Effector memory CD4-positive, alpha-beta T cell (primary cell): ENCODE measurements around the gene MGST2.

ENCODE experiments used
- DNase-seq, 3 donors: peaks; one replicate each; pipeline ENCODE4 v3.0.0-alpha.2; 2020
- H3K27ac ChIP-seq: 2 replicates; pipeline ENCODE4 v1.7.0; 2013; ENCODE audit warnings: mild to moderate bottlenecking, low read length, moderate library complexity; ENCODE audit not compliant: insufficient read depth, poor library complexity, severe bottlenecking
- H3K27me3 ChIP-seq: replicated peaks from 2 replicates; pipeline ENCODE4 v1.7.0; 2013; ENCODE audit warnings: mild to moderate bottlenecking, low read length; ENCODE audit not compliant: insufficient read depth, control insufficient read depth, poor library complexity, severe bottlenecking
- H3K36me3 ChIP-seq: 2 replicates; pipeline ENCODE4 v1.7.0; 2013; ENCODE audit warnings: mild to moderate bottlenecking, low read length, moderate library complexity; ENCODE audit not compliant: control insufficient read depth, insufficient read depth
- H3K4me1 ChIP-seq: 2 replicates; pipeline ENCODE4 v1.7.0; 2013; ENCODE audit warnings: low read length, mild to moderate bottlenecking; ENCODE audit not compliant: control insufficient read depth, insufficient read depth, poor library complexity, severe bottlenecking
- H3K4me3 ChIP-seq: 2 replicates; pipeline ENCODE4 v1.7.0; 2013; ENCODE audit warnings: low read length, low read depth, mild to moderate bottlenecking; ENCODE audit not compliant: insufficient read depth, poor library complexity, severe bottlenecking
- H3K9me3 ChIP-seq: 2 replicates; pipeline ENCODE4 v1.7.0; 2013; ENCODE audit warnings: mild to moderate bottlenecking, low read length, moderate library complexity; ENCODE audit not compliant: control insufficient read depth

Gene MGST2

GRCh38 chr4:139643042-139643895, 22.4 kb upstream of the MGST2 start:
- H3K4me3 ChIP-seq = no peak overlapping the region
- no peak overlapping the region for H3K27ac ChIP-seq
- H3K27me3 ChIP-seq = no peaks in the 10 kb centered on the region
- H3K9me3 ChIP-seq = no peaks in the 10 kb centered on the region
- no peaks in the 10 kb centered on the region for H3K4me1 ChIP-seq
- DNase-seq = no peak
- no peaks in the 10 kb centered on the region for H3K36me3 ChIP-seq

DNA sequence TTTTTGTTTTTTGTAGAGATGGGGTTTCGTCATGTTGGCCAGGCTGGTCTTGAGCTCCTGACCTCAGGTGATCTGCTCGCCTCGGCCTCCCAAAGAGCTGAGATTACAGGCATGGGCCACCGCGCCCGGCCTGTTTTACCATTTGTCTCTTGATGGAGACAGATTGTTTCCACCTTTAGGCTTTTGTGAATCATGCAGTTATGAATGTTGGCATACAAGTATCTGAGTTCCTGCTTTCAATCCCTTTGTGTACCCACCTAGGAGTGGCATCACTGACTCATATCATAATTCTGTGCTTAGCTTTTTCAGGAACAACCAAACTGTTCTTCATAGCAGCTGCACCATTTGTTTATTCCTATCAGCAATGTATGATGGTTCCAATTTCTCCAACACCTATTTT, 20.2 kb upstream of the MGST2 start:
- Histone ChIP-seq H3K9me3 (no peaks in the 10 kb centered on the region), H3K4me3 (no peak overlapping the region), H3K4me1 (no peaks in the 10 kb centered on the region), H3K27me3 (no peaks in the 10 kb centered on the region), H3K27ac (no peak overlapping the region), H3K36me3 (no peaks in the 10 kb centered on the region)
- DNase-seq = no peak

DNA sequence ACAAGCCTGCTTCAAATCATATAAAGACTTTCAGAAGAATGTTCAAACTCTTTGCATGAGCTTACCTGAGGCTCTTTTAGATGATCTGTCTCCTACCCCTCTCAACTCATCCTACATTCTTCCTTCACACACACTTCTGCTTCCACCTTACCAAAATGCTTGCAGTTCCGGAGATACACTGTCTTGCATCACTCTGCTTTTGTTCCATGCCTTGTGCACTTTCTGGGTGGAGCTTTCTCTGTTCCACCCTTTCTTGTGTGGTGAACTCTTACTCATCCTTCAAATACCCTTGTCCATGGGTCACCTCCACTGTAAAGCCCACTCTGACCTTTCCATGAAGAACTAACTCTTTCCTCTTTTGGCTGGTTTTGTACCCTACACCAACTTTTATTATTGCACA, 18.4 kb upstream of the MGST2 start:
- no peak overlapping the region for H3K4me3 ChIP-seq
- H3K27ac ChIP-seq = no peak overlapping the region
- H3K27me3 ChIP-seq = no peaks in the 10 kb centered on the region
- no peaks in the 10 kb centered on the region for H3K36me3 ChIP-seq
- DNase-seq = no peak
- peaks cover 3% of the 10 kb centered on the region for H3K4me1 ChIP-seq
- no peaks in the 10 kb centered on the region for H3K9me3 ChIP-seq

DNA sequence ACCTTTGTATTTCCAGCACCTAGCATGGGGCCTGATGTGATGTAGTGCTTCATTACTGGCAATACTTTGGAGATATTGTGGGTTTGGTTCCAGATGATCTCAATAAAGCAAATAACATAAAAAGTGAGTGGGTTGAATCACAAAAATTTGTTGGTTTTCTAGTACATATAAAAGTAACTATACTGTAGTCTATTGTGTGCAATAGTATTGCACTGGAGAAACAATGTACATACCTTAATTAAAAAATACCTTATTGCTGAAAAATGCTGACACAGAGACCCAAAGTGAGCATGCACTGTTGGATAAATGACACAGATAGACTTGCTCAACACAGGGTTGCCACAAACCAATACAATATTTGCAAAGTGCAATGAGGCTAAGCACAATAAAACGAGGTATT, 17.7 kb upstream of the MGST2 start:
- no peaks in the 10 kb centered on the region for H3K27me3 ChIP-seq
- peaks cover 3% of the 10 kb centered on the region for H3K4me1 ChIP-seq
- H3K4me3 ChIP-seq = no peak overlapping the region
- DNase-seq = no peak
- H3K27ac ChIP-seq = no peak overlapping the region
- no peaks in the 10 kb centered on the region for H3K36me3 ChIP-seq
- H3K9me3 ChIP-seq = no peaks in the 10 kb centered on the region

DNA sequence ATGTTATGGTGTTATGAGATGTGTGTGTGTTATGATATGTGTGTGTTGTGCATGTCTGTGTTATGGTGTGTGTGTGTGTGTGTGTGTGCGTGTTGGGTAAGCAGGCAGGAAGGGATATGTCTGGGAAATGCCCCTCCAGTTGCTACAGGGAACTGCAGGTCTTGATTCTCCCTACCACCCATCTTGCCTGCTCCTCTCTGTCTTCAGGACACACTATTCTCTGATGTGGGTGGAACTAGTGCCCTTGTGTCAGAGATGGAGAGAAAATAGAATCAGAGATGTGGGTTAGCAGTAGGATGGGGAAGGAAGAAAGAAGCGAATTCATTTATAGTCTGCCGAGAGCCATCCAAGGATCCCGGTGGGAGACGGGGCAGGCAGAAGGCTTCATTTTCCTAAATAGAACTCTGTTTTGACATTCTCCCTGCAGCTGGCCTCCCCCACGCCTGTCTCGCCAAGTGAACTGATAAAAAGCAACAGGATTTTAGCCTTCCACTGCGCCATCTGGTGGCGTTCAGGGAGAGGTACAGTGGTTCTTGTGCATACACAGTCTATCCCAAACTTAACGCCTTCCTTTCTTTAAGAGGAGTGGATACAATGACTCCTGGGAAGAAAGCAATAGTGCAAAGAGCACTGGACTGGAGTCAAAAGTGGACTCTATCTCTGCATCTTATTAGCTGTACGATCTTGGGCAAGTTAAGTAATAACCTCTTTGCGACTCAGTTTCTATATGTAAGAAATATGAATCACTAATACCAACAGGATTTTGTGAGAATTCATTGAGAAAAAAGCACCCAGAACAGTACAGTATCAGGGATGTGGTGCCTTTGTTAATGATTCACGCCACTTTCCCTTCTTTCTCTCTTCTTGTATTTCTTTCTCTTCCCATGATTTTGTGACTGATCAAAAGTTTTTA, 14.1 kb upstream of the MGST2 start:
- Histone ChIP-seq H3K4me1 (peaks cover 3% of the 10 kb centered on the region), H3K27me3 (no peaks in the 10 kb centered on the region), H3K4me3 (no peak overlapping the region), H3K9me3 (no peaks in the 10 kb centered on the region), H3K27ac (no peak overlapping the region), H3K36me3 (no peaks in the 10 kb centered on the region)
- DNase-seq = peak; percentile 28 to 51 (median 33)

- H3K27me3 ChIP-seq = no peaks in the 10 kb centered on the region
- no peak overlapping the region for H3K27ac ChIP-seq
- no peak for DNase-seq
- no peaks in the 10 kb centered on the region for H3K36me3 ChIP-seq
- peaks cover 20% of the 10 kb centered on the region for H3K4me1 ChIP-seq
- H3K4me3 ChIP-seq = no peak overlapping the region
- no peaks in the 10 kb centered on the region for H3K9me3 ChIP-seq
Measured at GRCh38 chr4:139654516-139654915, 11.1 kb upstream of the MGST2 start.

DNA sequence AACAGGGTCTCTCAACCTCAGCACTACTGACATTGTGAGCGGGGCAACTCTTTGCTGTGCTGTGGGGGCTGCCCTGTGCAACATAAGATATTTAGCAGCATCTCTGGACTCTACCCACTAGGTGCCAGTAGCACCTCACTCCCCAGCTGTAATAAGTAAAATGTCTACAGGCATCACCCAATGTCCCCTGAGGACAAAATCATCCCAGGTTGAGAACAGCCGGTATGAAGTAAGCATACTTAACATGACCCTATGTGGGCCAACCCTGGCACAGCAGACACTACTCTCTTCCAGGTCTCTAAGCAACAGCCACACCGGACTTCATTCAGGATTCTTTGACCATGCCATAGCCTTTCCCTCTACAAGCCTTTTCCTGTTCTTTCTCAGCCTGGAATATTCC, 10.5 kb upstream of the MGST2 start:
- no peaks in the 10 kb centered on the region for H3K36me3 ChIP-seq
- no peak for DNase-seq
- peaks cover 20% of the 10 kb centered on the region for H3K4me1 ChIP-seq

GRCh38 chr4:139656614-139657486, 8.8 kb upstream of the MGST2 start:
- peak; percentile 13 to 25 (median 14) for DNase-seq
- H3K4me1 ChIP-seq = peaks cover 17% of the 10 kb centered on the region
- no peaks in the 10 kb centered on the region for H3K27me3 ChIP-seq
- H3K9me3 ChIP-seq = no peaks in the 10 kb centered on the region
- H3K36me3 ChIP-seq = no peaks in the 10 kb centered on the region
- H3K4me3 ChIP-seq = no peak overlapping the region
- no peak overlapping the region for H3K27ac ChIP-seq

More for the DNA sequence above, 10.5 kb upstream of the MGST2 start:
- Histone ChIP-seq H3K27ac (no peak overlapping the region), H3K27me3 (no peaks in the 10 kb centered on the region), H3K4me3 (no peak overlapping the region), H3K9me3 (no peaks in the 10 kb centered on the region)

- peak overlapping the region; percentile 0 for H3K27ac ChIP-seq
- no peaks in the 10 kb centered on the region for H3K27me3 ChIP-seq
- DNase-seq = no peak
- H3K4me1 ChIP-seq = peaks cover 17% of the 10 kb centered on the region
- H3K9me3 ChIP-seq = no peaks in the 10 kb centered on the region
- H3K4me3 ChIP-seq = no peak overlapping the region
- H3K36me3 ChIP-seq = no peaks in the 10 kb centered on the region
Measured at GRCh38 chr4:139658185-139658584, 7.4 kb upstream of the MGST2 start.
